NCI-H2196 (cell line): ENCODE results near the gene SRA1.
A peak's percentile ranks its signal among the peaks of the same experiment; 100 is the strongest.
"Not testable (repeated sequence)": the region's sequence is repeated elsewhere in the genome, so short reads cannot be mapped to it uniquely, and the experiment has no call there.

Source experiments
- DNase-seq: peaks from one replicate; lab custom pipeline; 2025; ENCODE audit not compliant: unreplicated experiment; lab: John Stamatoyannopoulos, UW

The SRA1 gene

GRCh38 chr5:140557136-140557805, at the start of gene SRA1:
TSS of gene SRA1 (minus strand) at chr5:140557473. CDS start at chr5:140557452, 21 bp downstream.
- peak; percentile 95 for DNase-seq

- DNase-seq, result no peak
These were observed 49.8 kb upstream of the SRA1 start for GRCh38 chr5:140607031-140607430.

- DNase-seq, result no peak
These were observed 48.6 kb upstream of the SRA1 start for GRCh38 chr5:140605879-140606278.

- no peak for DNase-seq
These were observed 46.5 kb upstream of the SRA1 start for GRCh38 chr5:140603734-140604133.

- not testable (repeated sequence) for DNase-seq
These were observed 46.1 kb upstream of the SRA1 start for GRCh38 chr5:140603446-140603698.

- DNase-seq, result no peak
These were observed 44.9 kb upstream of the SRA1 start for GRCh38 chr5:140602147-140602546.

- DNase-seq, result no peak
These were observed 42.8 kb upstream of the SRA1 start for GRCh38 chr5:140600096-140600495.

- no peak for DNase-seq
These were observed 41.6 kb upstream of the SRA1 start for GRCh38 chr5:140598836-140599235.

GRCh38 chr5:140596321-140596741, 39.1 kb upstream of the SRA1 start:
- no peak for DNase-seq

- DNase-seq, result peak; percentile 38
These were observed 38.4 kb upstream of the SRA1 start for GRCh38 chr5:140595538-140596300.

GRCh38 chr5:140594169-140594568, 36.9 kb upstream of the SRA1 start:
- DNase-seq, result no peak

GRCh38 chr5:140593070-140593469, 35.8 kb upstream of the SRA1 start:
- not testable (repeated sequence) for DNase-seq

- DNase-seq, result no peak
These were observed 34.6 kb upstream of the SRA1 start for GRCh38 chr5:140591747-140592372.

GRCh38 chr5:140590861-140591260, 33.6 kb upstream of the SRA1 start:
- DNase-seq, result no peak

GRCh38 chr5:140588311-140589070, 31.2 kb upstream of the SRA1 start:
- no peak for DNase-seq

- DNase-seq, result no peak
These were observed 30.2 kb upstream of the SRA1 start for GRCh38 chr5:140587495-140587894.

GRCh38 chr5:140579188-140579747, 22.0 kb upstream of the SRA1 start:
- not testable (repeated sequence) for DNase-seq

- no peak for DNase-seq
These were observed 19.5 kb upstream of the SRA1 start for GRCh38 chr5:140576776-140577201.

GRCh38 chr5:140575309-140575708, 18.0 kb upstream of the SRA1 start:
- no peak for DNase-seq

- DNase-seq, result no peak
These were observed 16.9 kb upstream of the SRA1 start for GRCh38 chr5:140574165-140574564.

GRCh38 chr5:140573683-140574082, 16.4 kb upstream of the SRA1 start:
- DNase-seq, result no peak
